HG02610 (cell line): ENCODE measurements around the gene KLRC4.
"Not testable (repeated sequence)": the region's sequence is repeated elsewhere in the genome, so short reads cannot be mapped to it uniquely, and the experiment has no call there.

Experiments
- ATAC-seq: cut with Tn5 transposase; IDR thresholded peaks from one replicate; pipeline ENCODE4 v1.9.1; 2021; ENCODE audit warnings: mild to moderate bottlenecking, moderate library complexity; ENCODE audit not compliant: unreplicated experiment

KLRC4 gene

GRCh38 chr12:10409392-10409791 lies at the start of gene KLRC4:
Gene KLRC4, minus strand, starts transcription at chr12:10409757. Its CDS starts 182 bp downstream, at chr12:10409575.
- ATAC-seq: no peak

GRCh38 chr12:10457760-10458159 lies 48.2 kb upstream of the KLRC4 start:
- ATAC-seq: no peak

GRCh38 chr12:10456856-10457255 lies 47.3 kb upstream of the KLRC4 start:
- ATAC-seq: no peak

- ATAC-seq: no peak
These were observed 46.2 kb upstream of the KLRC4 start for GRCh38 chr12:10455766-10456165.

GRCh38 chr12:10454531-10454930 lies 45.0 kb upstream of the KLRC4 start:
- ATAC-seq: no peak

- no peak for ATAC-seq
These were observed 43.6 kb upstream of the KLRC4 start, which contains the start of gene KLRC1 for GRCh38 chr12:10453156-10453555. Gene KLRC1, minus strand, starts transcription at chr12:10453377. Its CDS starts 2,221 bp downstream, at chr12:10451156.

- no peak for ATAC-seq
These were observed 38.7 kb upstream of the KLRC4 start for GRCh38 chr12:10448236-10448635.

- not testable (repeated sequence) for ATAC-seq
These were observed 36.5 kb upstream of the KLRC4 start for GRCh38 chr12:10446052-10446451.

GRCh38 chr12:10441144-10441543 lies 31.6 kb upstream of the KLRC4 start:
- ATAC-seq: not testable (repeated sequence)

GRCh38 chr12:10439608-10440274 lies 30.2 kb upstream of the KLRC4 start:
- ATAC-seq: not testable (repeated sequence)

- not testable (repeated sequence) for ATAC-seq
These were observed 28.0 kb upstream of the KLRC4 start for GRCh38 chr12:10437601-10438000.

GRCh38 chr12:10435816-10436215 lies 26.3 kb upstream of the KLRC4 start, which contains the start of gene KLRC2:
Gene KLRC2, minus strand, starts transcription at chr12:10436010. Its CDS starts 24 bp downstream, at chr12:10435986.
- ATAC-seq: not testable (repeated sequence)

- ATAC-seq: not testable (repeated sequence)
These were observed 21.1 kb upstream of the KLRC4 start for GRCh38 chr12:10430623-10431022.

- not testable (repeated sequence) for ATAC-seq
These were observed 16.4 kb upstream of the KLRC4 start for GRCh38 chr12:10425938-10426337.

GRCh38 chr12:10424260-10424899 lies 14.8 kb upstream of the KLRC4 start:
- ATAC-seq: not testable (repeated sequence)

- not testable (repeated sequence) for ATAC-seq
These were observed 12.6 kb upstream of the KLRC4 start for GRCh38 chr12:10422159-10422558.

- ATAC-seq: not testable (repeated sequence)
These were observed 10.8 kb upstream of the KLRC4 start, which contains the start of gene KLRC3 for GRCh38 chr12:10420334-10420733. Gene KLRC3, minus strand, starts transcription at chr12:10420595. Its CDS starts 45 bp downstream, at chr12:10420550.

- ATAC-seq: no peak
These were observed 715 bp downstream of the KLRC4 start for GRCh38 chr12:10408842-10409241.

- ATAC-seq: no peak
These were observed 2.8 kb downstream of the KLRC4 start for GRCh38 chr12:10406725-10407124.

- no peak for ATAC-seq
These were observed 4.3 kb downstream of the KLRC4 start for GRCh38 chr12:10405294-10405693.

GRCh38 chr12:10404798-10405197 lies 4.8 kb downstream of the KLRC4 start:
- no peak for ATAC-seq

- ATAC-seq: no peak
These were observed 8.7 kb downstream of the KLRC4 start for GRCh38 chr12:10400829-10401228.
